C4-2B (cell line): ENCODE data around the gene P3R3URF.

Experiments
- H3K27ac ChIP-seq: fragments of 450-650 bp; 2 replicates; pipeline ENCODE4 v1.5.1; 2017
- ZFX ChIP-seq: fragments of 450-650 bp; IDR thresholded peaks from 2 replicates; pipeline ENCODE4 v1.6.1; 2017
- TF ChIP-seq, protein P1 (sequence below): fragments of 450-650 bp; conservative IDR thresholded peaks from 2 replicates; pipeline ENCODE4 v1.5.1; 2017; ENCODE audit warnings: mild to moderate bottlenecking

P3R3URF gene

DNA sequence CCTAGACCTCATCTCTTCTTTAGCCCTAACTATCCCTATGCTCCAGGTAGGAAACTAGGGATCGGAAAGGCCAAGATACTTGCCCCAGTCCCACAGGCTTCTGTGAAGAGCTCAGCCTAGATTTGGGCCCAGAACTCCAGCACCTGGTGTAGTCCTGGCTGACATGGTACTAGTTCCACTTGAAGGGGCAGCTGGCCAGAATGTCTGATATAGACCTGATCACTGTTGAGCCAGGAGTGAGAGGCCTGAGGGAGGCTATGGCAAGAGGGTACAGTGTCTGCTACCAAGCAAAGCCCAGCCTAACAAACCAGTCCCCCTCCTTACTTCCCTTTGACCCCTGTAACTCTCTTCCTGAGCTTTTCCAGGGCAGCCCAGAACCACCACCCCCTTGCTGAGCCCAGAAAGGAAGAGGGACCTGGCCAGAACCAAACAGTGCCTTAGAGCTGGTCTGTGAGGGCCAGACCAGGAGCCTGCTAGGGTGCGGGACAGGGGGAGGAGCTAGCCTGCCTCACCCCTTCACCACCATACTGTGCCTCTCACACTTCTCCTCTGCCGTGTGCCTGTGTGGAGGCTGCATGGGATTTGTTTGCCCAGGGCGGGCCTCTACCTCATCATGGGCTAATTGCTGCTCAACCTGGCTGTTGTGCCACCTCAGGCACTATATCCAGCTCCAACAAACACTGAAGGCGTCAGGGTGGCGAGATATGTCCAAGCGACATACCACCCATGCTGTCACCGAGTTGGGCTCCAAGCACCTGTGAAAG lies 11.0 kb upstream of the P3R3URF start:
- peak overlapping the region; percentile 55 for H3K27ac ChIP-seq
- TF ChIP-seq, protein P1, sequence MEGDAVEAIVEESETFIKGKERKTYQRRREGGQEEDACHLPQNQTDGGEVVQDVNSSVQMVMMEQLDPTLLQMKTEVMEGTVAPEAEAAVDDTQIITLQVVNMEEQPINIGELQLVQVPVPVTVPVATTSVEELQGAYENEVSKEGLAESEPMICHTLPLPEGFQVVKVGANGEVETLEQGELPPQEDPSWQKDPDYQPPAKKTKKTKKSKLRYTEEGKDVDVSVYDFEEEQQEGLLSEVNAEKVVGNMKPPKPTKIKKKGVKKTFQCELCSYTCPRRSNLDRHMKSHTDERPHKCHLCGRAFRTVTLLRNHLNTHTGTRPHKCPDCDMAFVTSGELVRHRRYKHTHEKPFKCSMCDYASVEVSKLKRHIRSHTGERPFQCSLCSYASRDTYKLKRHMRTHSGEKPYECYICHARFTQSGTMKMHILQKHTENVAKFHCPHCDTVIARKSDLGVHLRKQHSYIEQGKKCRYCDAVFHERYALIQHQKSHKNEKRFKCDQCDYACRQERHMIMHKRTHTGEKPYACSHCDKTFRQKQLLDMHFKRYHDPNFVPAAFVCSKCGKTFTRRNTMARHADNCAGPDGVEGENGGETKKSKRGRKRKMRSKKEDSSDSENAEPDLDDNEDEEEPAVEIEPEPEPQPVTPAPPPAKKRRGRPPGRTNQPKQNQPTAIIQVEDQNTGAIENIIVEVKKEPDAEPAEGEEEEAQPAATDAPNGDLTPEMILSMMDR, result no peak
- no peak for TF ChIP-seq ZFX

DNA sequence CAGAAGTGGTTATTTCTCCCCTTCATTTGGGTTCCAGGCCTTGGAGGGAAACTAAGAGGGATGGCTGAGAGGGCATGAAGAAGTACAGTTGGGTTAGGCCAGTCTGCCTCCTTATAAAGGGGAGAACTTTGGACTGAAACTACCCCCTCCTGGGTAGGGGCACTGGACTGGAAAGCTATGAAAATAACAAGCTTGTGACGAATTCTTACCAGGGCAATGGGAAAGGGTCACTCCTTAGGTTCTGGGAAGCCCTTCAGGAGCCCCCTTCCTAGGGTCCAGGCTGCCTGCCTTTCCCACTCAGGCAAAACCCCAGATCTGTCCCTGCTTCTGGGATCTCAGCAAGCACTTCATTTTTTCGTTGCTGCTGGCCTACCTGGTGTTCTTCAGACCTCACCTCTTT lies 9.8 kb upstream of the P3R3URF start:
- TF ChIP-seq, protein P1, result no peak
- TF ChIP-seq ZFX, result no peak
- H3K27ac ChIP-seq, result peak overlapping the region; percentile 93

DNA sequence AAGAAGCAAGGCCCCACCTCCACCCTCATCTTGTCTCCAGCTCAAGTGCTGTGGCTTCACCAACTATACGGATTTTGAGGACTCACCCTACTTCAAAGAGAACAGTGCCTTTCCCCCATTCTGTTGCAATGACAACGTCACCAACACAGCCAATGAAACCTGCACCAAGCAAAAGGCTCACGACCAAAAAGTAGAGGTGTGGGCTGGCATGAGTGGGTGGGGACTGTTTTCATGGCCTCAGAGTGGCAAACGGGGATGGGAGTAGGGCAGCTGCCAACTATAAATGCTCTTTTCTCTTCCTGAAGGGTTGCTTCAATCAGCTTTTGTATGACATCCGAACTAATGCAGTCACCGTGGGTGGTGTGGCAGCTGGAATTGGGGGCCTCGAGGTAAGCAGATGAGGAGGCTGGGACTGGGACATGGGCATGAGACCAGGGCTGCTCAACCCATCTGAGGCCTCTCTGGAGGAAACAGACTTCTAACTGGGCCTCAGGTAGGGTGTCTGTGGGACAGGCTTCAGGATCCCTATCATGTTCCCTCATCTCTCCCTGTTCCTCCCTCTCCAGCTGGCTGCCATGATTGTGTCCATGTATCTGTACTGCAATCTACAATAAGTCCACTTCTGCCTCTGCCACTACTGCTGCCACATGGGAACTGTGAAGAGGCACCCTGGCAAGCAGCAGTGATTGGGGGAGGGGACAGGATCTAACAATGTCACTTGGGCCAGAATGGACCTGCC lies 8.8 kb upstream of the P3R3URF start:
- H3K27ac ChIP-seq, result peak overlapping the region; percentile 93

DNA sequence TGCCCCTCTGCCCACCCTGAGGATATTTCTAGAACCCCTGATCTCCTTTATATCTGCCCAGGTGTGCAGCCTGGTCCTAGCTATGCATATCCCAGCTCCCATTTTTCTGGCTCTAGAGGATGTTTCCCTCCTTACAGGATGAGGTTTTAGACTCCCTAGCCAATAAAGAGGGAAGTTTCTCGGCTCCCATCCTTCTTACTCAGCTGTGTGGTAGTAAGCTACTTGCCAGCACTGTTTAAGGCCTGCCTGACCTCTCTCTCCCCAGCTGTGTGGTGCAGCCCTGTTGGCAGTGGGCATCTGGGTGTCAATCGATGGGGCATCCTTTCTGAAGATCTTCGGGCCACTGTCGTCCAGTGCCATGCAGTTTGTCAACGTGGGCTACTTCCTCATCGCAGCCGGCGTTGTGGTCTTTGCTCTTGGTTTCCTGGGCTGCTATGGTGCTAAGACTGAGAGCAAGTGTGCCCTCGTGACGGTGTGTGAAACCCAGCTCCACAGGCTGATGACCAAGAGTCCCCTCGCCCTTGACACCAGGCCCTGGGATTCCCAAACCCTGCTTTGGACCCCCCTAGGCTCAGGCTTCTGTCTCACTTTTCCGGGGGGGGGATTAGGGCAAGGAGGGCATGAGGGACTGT lies 7.8 kb upstream of the P3R3URF start:
- H3K27ac ChIP-seq, result peak overlapping the region; percentile 93
- no peak for TF ChIP-seq ZFX
- TF ChIP-seq, protein P1, result no peak

More for the DNA sequence above, 8.8 kb upstream of the P3R3URF start:
- TF ChIP-seq ZFX, result no peak
- TF ChIP-seq, protein P1, result no peak

DNA sequence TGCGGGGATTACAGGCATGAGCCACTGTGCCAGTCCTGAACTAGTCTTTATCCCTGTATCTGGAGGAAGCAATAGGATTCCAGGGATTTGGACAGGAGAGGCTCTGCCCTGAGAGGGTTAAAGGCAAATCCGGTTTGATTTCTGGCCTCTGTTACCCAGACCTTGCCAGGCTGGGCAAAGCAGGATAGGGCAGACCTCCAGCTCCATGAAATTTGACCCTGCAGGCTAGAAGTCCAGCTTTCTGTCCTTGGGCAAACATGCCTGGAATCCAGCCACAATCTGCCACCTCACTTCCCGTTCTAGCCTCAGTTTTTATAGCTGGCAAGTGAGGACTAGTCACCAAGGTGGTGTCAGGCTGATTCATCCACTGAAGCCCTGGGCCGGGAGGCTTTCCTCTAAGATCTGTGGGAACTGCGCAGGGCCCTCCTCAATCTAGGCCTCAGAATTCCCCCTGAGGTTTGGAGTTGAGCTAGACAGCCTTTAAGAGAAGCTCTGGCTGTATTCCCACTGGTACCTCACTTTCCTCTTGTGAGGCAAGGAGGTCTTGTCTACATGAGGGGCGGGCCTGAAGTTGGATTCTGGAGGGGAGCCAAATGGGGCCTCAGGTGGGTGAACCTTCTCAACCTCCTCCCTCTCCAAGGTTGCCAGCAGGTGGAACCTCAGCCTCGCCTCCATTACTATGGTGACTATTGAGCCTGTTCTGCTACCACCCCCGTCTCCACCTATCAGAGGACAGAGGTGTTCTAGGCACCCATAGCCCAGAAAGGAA lies 7.0 kb upstream of the P3R3URF start:
- peak; percentile 14; the same call in 1 of the 2 replicates for TF ChIP-seq ZFX
- TF ChIP-seq, protein P1, result no peak
- H3K27ac ChIP-seq, result peak overlapping the region; percentile 93

DNA sequence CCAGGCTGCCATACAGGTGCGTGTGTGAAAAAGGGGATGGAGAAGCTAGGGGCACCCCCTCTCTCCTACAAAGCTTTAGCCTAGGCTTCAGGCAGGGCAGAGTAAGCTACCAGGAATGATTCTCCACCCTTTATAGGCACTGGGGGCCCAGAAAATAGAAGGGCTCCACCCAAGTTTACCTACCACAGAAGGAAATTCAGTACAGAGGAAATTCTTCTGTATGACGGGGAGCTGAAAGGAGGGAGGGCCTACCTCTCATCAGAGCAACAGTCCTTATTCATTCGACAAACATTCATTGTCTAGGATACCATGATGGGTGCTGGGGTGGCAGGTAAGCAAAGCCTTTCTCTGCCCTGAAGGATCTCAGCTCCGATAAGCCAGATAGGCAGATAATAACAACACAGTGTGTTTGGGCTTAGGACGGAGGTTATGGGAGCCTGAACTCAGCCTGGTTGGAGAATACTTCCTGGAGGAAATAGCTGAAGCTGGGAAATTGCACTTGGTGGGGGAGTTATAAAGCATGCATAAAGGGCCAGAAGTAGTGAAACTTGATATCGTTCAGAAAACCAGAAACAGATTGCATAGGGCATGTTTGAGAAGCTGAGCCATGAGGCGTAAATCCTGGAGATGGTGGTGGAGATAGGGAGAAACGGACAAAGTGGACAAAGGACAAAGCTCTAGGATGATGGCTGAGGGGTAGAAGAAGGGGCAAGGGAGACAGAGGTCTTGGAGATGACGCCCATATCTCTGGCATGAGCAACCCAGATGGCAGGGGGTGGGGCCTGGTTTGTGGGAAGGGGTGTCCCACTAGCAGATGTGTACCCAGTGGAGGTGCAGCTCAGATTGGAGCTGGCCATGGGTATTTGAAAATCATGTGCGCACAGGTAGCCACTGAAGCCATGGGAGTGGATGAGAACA lies 5.3 kb upstream of the P3R3URF start:
- H3K27ac ChIP-seq, result peak overlapping the region; percentile 93
- TF ChIP-seq, protein P1, result no peak
- 0 out of 2 replicates have a peak, but pooled peaks have one; percentile 4 for TF ChIP-seq ZFX
